Measurements from ENCODE around the gene CD9.

The CD9 gene

GRCh38 chr12:6214633-6215032, 14.4 kb downstream of the CD9 start:
- in situ Hi-C loops (cut with MboI; ENCODE audit: low sequenced_read_pairs, unreplicated experiment), result no loop called here
- DNase-seq (ENCODE audit: low spot score), result no peak
- TF ChIP-seq CTCF (IDR thresholded peaks at IDR 0.05; ENCODE audit: borderline replicate concordance, control extremely low read depth, extremely low read depth, insufficient read depth, missing control alignments), result no peak

GRCh38 chr12:6215120-6215807, 15.1 kb downstream of the CD9 start:
- TF ChIP-seq CTCF (IDR thresholded peaks at IDR 0.05; ENCODE audit: borderline replicate concordance, control extremely low read depth, extremely low read depth, insufficient read depth, missing control alignments), result no peak
- in situ Hi-C loops (cut with MboI; ENCODE audit: low sequenced_read_pairs, unreplicated experiment), result no loop called here
- no peak for DNase-seq (ENCODE audit: low spot score)

- in situ Hi-C loops (cut with MboI; ENCODE audit: low sequenced_read_pairs, unreplicated experiment), result no loop called here
- no peak for TF ChIP-seq CTCF (IDR thresholded peaks at IDR 0.05; ENCODE audit: borderline replicate concordance, control extremely low read depth, extremely low read depth, insufficient read depth, missing control alignments)
- no peak for DNase-seq (ENCODE audit: low spot score)
Measured at GRCh38 chr12:6215932-6216494, 15.8 kb downstream of the CD9 start.

GRCh38 chr12:6216581-6216980, 16.4 kb downstream of the CD9 start:
- no peak for TF ChIP-seq CTCF (IDR thresholded peaks at IDR 0.05; ENCODE audit: borderline replicate concordance, control extremely low read depth, extremely low read depth, insufficient read depth, missing control alignments)
- no peak for DNase-seq (ENCODE audit: low spot score)
- in situ Hi-C loops (cut with MboI; ENCODE audit: low sequenced_read_pairs, unreplicated experiment), result no loop called here

DNA sequence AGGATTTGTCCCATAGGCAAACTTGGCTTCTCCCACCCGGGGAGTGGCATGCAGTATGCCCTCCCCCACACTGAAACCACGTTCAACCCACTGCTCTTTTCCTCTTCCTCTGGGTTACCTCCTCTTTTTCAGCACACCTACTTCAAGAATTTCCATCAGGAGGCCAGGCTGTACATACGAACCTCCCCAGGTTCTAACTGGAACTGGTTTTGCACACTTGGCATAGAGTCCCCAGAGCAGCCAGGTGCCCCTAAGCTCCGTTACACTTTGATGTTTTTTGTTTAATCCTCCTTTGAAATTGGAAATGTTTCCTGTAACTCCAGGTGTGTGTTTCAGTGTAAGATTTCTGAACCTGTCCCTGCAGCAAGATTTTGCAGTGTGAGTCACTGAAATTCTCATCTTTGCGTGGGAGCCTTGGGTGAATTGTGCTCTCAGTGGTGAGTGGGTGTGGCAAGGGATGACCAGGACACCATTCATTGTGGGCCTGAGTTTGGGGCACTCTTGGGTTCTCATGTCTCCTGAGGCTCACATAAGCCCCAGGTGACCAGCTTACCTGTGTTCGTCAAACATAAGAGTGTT, 18.2 kb downstream of the CD9 start:
- in situ Hi-C loops (cut with MboI; ENCODE audit: low sequenced_read_pairs, unreplicated experiment), result no loop called here
- no peak for TF ChIP-seq CTCF (IDR thresholded peaks at IDR 0.05; ENCODE audit: borderline replicate concordance, control extremely low read depth, extremely low read depth, insufficient read depth, missing control alignments)
- DNase-seq (ENCODE audit: low spot score), result no peak

DNA sequence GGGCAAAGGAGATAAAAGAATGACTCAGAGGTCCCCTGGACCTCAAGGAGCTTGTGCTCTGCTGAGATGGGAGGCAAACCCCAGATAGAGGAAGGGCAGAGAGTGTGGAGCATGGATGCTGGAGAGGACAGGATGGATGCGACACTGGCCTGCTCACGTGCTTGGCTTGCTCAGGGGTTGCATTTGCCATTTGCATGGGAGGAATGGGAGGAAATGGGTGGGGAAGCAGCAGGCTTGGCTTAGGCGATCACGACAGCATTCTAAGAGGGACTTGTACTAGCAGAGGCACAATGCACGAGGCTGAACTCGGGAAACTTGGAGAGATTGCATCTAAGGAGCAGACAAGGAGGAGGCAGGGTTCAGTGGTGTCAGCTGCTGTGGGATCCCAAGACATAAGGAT, 19.8 kb downstream of the CD9 start:
- TF ChIP-seq CTCF (IDR thresholded peaks at IDR 0.05; ENCODE audit: borderline replicate concordance, control extremely low read depth, extremely low read depth, insufficient read depth, missing control alignments), result no peak
- DNase-seq (ENCODE audit: low spot score), result no peak
- in situ Hi-C loops (cut with MboI; ENCODE audit: low sequenced_read_pairs, unreplicated experiment), result no loop called here
